HL-60 (cell line): ENCODE measurements around the gene SCG3.

ENCODE experiments used
- DNase-seq, 2 experiments: peaks; one replicate each; pipeline ENCODE4 v3.0.0-alpha.2; 2010 to 2020; ENCODE audit warnings: low read depth in 1 of 2, low spot score in 1 of 2
- H3K27ac ChIP-seq: fragments of 250-450 bp; sonication (Bioruptor Pico); replicated peaks from 2 replicates; pipeline ENCODE4 v1.5.1; 2020; ENCODE audit warnings: mild to moderate bottlenecking, moderate library complexity
- H3K27me3 ChIP-seq: fragments of 250-450 bp; sonication (Bioruptor Pico); 2 replicates; pipeline ENCODE4 v1.5.1; 2021; ENCODE audit warnings: mild to moderate bottlenecking, moderate library complexity; ENCODE audit not compliant: insufficient read depth, poor library complexity, severe bottlenecking
- H3K4me3 ChIP-seq: replicated peaks from 2 replicates; pipeline ENCODE4 v1.5.1; 2011; ENCODE audit warnings: mild to moderate bottlenecking, control low read depth, low read length; ENCODE audit not compliant: insufficient read depth
- CTCF ChIP-seq: IDR thresholded peaks from one replicate; pipeline ENCODE4 v1.5.1; 2011; ENCODE audit warnings: low read length, control low read depth, inconsistent platforms; ENCODE audit not compliant: insufficient read depth
- GABPA ChIP-seq: IDR thresholded peaks from 2 replicates; pipeline ENCODE4 v1.6.1; 2012; ENCODE audit warnings: low read depth
- POLR2AphosphoS5 ChIP-seq: IDR thresholded peaks from 2 replicates; pipeline ENCODE4 v1.6.1; 2012; ENCODE audit warnings: low read depth
- REST ChIP-seq: IDR thresholded peaks from 2 replicates; pipeline ENCODE4 v1.6.1; 2012; ENCODE audit warnings: low read depth; ENCODE audit not compliant: insufficient replicate concordance
- SPI1 ChIP-seq: IDR thresholded peaks from 2 replicates; pipeline ENCODE4 v1.6.1; 2012; ENCODE audit warnings: low read depth, mild to moderate bottlenecking, borderline replicate concordance

The SCG3 gene

GRCh38 chr15:51699373-51699772 is 18.1 kb downstream of the SCG3 start:
- TF ChIP-seq GABPA (no peak), SPI1 (no peak), CTCF (no peak), POLR2AphosphoS5 (no peak), REST (no peak)
- no peak overlapping the region for H3K27ac ChIP-seq
- H3K27me3 ChIP-seq = no peaks in the 10 kb centered on the region
- DNase-seq = no peak
- no peak overlapping the region for H3K4me3 ChIP-seq

- no peak overlapping the region for H3K27ac ChIP-seq
- no peak for DNase-seq
- no peak overlapping the region for H3K4me3 ChIP-seq
- H3K27me3 ChIP-seq = no peaks in the 10 kb centered on the region
- TF ChIP-seq POLR2AphosphoS5 (no peak), GABPA (no peak), SPI1 (no peak), CTCF (no peak), REST (no peak)
Measured at GRCh38 chr15:51702710-51703109, 21.4 kb downstream of the SCG3 start.

- DNase-seq = no peak
- TF ChIP-seq SPI1 (no peak), GABPA (no peak), CTCF (no peak), POLR2AphosphoS5 (no peak), REST (no peak)
- Histone ChIP-seq H3K27me3 (no peaks in the 10 kb centered on the region), H3K4me3 (no peak overlapping the region), H3K27ac (no peak overlapping the region)
Measured at GRCh38 chr15:51706291-51706690, 25.0 kb downstream of the SCG3 start.
